Measurements from ENCODE around the gene SDC3. TPM values are rescaled to one million over a fixed set of nuclear protein-coding genes. Genes with fewer than 3 reads are reported as not detected.
A peak's percentile ranks its signal among the peaks of the same experiment; 100 is the strongest.
"Not testable (repeated sequence)": the region's sequence is repeated elsewhere in the genome, so short reads cannot be mapped to it uniquely, and the experiment has no call there.

SDC3 gene
- polyA plus RNA-seq, 1 donor from 2014 or later, result not detected

DNA sequence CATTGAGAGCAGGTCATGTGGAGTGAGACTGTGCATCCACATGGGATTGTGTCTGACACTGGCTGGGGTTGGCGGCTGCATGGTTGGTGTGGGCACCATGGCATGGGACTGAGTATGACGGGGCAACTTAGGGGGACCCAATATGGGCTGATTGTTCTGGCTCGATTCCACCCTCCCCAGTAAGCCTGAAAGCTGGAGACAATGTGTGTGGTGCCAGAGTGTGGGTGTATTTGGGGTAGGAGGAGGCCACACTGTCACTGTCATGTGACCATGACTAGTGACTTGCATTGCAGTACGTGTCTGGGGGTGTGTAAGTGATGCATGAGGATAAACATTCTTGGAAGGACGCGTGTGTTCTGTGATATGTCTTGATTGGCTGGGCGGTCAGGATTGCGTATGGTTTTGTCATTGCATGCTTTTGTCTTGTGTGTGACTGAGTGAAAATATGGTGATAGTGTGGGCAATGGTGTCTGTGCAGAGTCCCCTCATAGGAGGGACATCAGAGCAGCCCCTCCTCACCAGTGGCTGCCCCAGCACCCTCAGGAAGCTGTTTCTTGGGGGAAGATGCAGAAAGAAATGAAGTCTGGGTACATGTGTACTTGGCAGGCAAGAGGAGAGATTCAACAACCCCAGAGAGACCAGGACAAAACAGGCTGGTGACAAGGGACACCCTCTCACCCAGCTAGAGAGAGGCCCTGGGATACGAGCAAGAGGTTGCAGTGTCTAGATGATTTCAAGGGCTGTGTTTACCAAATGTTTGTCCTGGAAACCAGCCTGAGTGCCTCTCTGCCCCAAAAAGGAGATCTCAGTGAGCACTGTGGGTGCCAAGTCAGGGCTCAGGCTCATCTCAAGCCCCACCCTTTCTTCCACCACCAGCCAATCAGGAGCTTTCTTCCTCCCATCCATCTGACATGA, 36.3 kb downstream of the SDC3 start:
- H3K27ac Mint-ChIP-seq, result peak overlapping the region in 1 of 3 donors; percentile 80
- no peaks in the 10 kb centered on the region for H3K36me3 Mint-ChIP-seq
- peaks cover 0 to 4% (median 0%) of the 10 kb centered on the region in 3 donors for H3K9me3 Mint-ChIP-seq
- peaks cover 3 to 9% (median 5%) of the 10 kb centered on the region in 3 donors for H3K4me1 Mint-ChIP-seq
- H3K27me3 Mint-ChIP-seq, result peaks cover 31% of the 10 kb centered on the region
- H3K4me3 Mint-ChIP-seq, result peak overlapping the region in 1 of 4 donors; percentile 48

- Mint-ChIP-seq H3K27me3 (peaks cover 31% of the 10 kb centered on the region), H3K27ac (no peak overlapping the region), H3K4me3 (no peak overlapping the region), H3K4me1 (peaks cover 3 to 9% (median 5%) of the 10 kb centered on the region in 3 donors), H3K9me3 (peaks cover 0 to 4% (median 0%) of the 10 kb centered on the region in 3 donors), H3K36me3 (no peaks in the 10 kb centered on the region)
Measured at GRCh38 chr1:30871276-30871871, 37.2 kb downstream of the SDC3 start.

DNA sequence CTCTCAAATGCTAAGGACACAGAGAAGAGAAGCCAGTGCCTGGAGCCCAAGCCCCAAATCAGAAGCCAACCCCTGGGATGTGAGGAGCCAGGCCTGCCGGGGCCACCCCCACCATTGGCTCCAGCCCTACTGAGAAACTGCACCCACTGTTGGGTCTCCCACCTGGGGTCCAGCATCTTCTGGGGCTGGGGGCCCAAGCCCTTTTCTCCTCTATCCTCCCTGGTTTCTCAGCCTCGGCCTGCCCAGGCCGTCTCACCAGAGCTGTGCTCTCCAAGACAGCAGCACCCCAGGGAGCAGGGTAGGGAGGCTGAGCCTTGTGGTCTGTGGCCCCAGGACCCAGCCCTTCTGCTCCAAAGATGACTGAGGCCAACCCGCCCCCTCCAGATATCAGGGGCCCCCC, 37.9 kb downstream of the SDC3 start:
- no peak overlapping the region for H3K4me3 Mint-ChIP-seq
- H3K27me3 Mint-ChIP-seq, result peaks cover 31% of the 10 kb centered on the region
- peaks cover 3 to 9% (median 5%) of the 10 kb centered on the region in 3 donors for H3K4me1 Mint-ChIP-seq
- peaks cover 0 to 4% (median 0%) of the 10 kb centered on the region in 3 donors for H3K9me3 Mint-ChIP-seq
- H3K27ac Mint-ChIP-seq, result no peak overlapping the region
- no peaks in the 10 kb centered on the region for H3K36me3 Mint-ChIP-seq

- Mint-ChIP-seq H3K4me3 (no peak overlapping the region), H3K36me3 (no peaks in the 10 kb centered on the region), H3K27me3 (peaks cover 35% of the 10 kb centered on the region), H3K27ac (no peak overlapping the region), H3K4me1 (peaks cover 3 to 9% (median 5%) of the 10 kb centered on the region in 3 donors), H3K9me3 (peaks cover 0 to 4% (median 0%) of the 10 kb centered on the region in 3 donors)
Measured at GRCh38 chr1:30870035-30870434, 38.5 kb downstream of the SDC3 start.

GRCh38 chr1:30868833-30869435, 39.6 kb downstream of the SDC3 start:
- Mint-ChIP-seq H3K9me3 (peaks cover 0 to 4% (median 0%) of the 10 kb centered on the region in 3 donors), H3K36me3 (no peaks in the 10 kb centered on the region), H3K4me1 (peaks cover 3 to 9% (median 9%) of the 10 kb centered on the region in 3 donors), H3K4me3 (peak overlapping the region in 2 of 4 donors; percentile 67 to 69), H3K27me3 (peaks cover 40% of the 10 kb centered on the region), H3K27ac (peak overlapping the region in 1 of 3 donors; percentile 76)

GRCh38 chr1:30868057-30868456, 40.5 kb downstream of the SDC3 start:
- H3K27me3 Mint-ChIP-seq, result peaks cover 37% of the 10 kb centered on the region

DNA sequence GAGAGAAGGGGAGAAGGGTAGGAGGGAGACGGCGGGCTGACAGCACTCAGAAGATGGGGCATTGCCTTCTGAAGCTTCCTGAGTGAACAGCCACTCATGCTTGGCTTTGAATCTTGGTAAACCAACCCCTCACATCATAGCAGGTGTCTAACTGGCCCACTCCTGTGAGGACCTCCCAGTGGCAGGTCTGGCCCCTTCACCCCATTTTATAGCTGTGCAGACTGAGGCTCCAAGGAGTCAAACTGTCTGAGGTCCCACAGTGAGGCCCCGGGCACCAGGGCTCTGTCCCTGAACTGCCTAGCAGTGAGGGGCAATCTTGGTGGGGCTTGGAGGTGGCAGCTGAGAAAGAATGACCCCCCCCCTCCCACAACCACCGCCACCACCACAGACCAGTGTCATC, 41.0 kb downstream of the SDC3 start:
- Mint-ChIP-seq H3K27me3 (peaks cover 37% of the 10 kb centered on the region), H3K4me3 (no peak overlapping the region), H3K27ac (no peak overlapping the region), H3K36me3 (no peaks in the 10 kb centered on the region), H3K9me3 (peaks cover 0 to 4% (median 0%) of the 10 kb centered on the region in 3 donors), H3K4me1 (peaks cover 3 to 10% (median 5%) of the 10 kb centered on the region in 3 donors)

More at GRCh38 chr1:30868057-30868456, 40.5 kb downstream of the SDC3 start:
- not testable (repeated sequence) for H3K27ac Mint-ChIP-seq, H3K9me3 Mint-ChIP-seq, H3K4me1 Mint-ChIP-seq, H3K36me3 Mint-ChIP-seq, H3K4me3 Mint-ChIP-seq

DNA sequence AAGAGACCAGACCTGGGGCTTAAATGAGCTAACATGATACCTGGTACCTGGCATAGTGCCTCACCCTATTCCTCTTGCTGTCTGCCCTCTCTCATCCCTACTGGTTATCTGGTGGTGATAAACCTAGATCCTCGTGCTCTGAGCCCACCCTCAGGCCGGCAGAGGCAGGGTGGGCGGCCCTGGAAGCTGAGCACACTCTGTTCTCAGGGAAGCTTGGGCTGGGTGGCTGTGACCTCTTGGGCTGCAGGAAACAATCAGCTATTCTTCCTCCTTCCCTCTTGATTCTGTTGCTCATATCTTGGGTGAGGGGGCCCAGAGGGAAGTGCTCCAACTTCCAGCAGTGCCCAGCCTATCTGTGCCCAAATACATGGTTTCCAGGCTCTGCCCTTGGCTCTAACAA, 42.0 kb downstream of the SDC3 start:
- Mint-ChIP-seq H3K4me3 (no peak overlapping the region), H3K27me3 (peaks cover 33% of the 10 kb centered on the region), H3K27ac (no peak overlapping the region), H3K9me3 (peaks cover 0 to 2% (median 0%) of the 10 kb centered on the region in 3 donors), H3K36me3 (no peaks in the 10 kb centered on the region), H3K4me1 (peaks cover 3 to 10% (median 5%) of the 10 kb centered on the region in 3 donors)

DNA sequence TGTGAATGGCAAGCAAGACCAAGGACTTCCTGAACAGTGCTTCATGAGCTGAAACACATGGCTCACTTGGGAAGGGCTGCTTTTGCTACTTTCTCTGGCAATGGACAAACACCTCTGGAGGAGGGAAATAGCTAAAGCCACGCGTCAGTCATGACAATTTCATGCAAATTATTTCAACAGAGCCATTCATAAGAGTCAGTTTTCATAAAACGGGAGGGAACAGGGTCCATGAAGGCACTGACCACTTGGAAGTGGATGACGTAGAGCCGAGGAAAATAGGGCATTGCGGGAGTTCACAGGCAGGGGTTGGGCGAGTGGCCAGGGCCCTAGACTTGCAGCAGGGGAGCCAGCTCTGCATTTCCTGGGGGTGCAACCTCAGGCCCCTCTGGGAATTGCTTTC, 43.9 kb downstream of the SDC3 start:
- no peak overlapping the region for H3K27ac Mint-ChIP-seq
- no peak overlapping the region for H3K4me3 Mint-ChIP-seq
- peaks cover 3 to 10% (median 5%) of the 10 kb centered on the region in 3 donors for H3K4me1 Mint-ChIP-seq
- peaks cover 0 to 2% (median 0%) of the 10 kb centered on the region in 3 donors for H3K9me3 Mint-ChIP-seq
- peaks cover 40% of the 10 kb centered on the region for H3K27me3 Mint-ChIP-seq
- H3K36me3 Mint-ChIP-seq, result no peaks in the 10 kb centered on the region

- Mint-ChIP-seq H3K27ac (peak overlapping the region in 2 of 3 donors; percentile 3 to 24), H3K36me3 (no peaks in the 10 kb centered on the region), H3K4me1 (peaks cover 0 to 6% (median under 1%) of the 10 kb centered on the region in 3 donors), H3K9me3 (no peaks in the 10 kb centered on the region), H3K27me3 (peaks cover 44% of the 10 kb centered on the region), H3K4me3 (no peak overlapping the region)
Measured at GRCh38 chr1:30863858-30864604, 44.5 kb downstream of the SDC3 start.

- H3K9me3 Mint-ChIP-seq, result no peaks in the 10 kb centered on the region
- H3K27ac Mint-ChIP-seq, result no peak overlapping the region
- H3K36me3 Mint-ChIP-seq, result peaks cover 1% of the 10 kb centered on the region
- peaks cover 0 to 5% (median 3%) of the 10 kb centered on the region in 3 donors for H3K4me1 Mint-ChIP-seq
- H3K27me3 Mint-ChIP-seq, result peaks cover 38% of the 10 kb centered on the region
- H3K4me3 Mint-ChIP-seq, result no peak overlapping the region
Measured at GRCh38 chr1:30860320-30860652, 48.3 kb downstream of the SDC3 start.

- H3K27ac Mint-ChIP-seq, result no peak overlapping the region
- H3K27me3 Mint-ChIP-seq, result peaks cover 36% of the 10 kb centered on the region
- no peaks in the 10 kb centered on the region for H3K9me3 Mint-ChIP-seq
- H3K4me3 Mint-ChIP-seq, result no peak overlapping the region
- H3K4me1 Mint-ChIP-seq, result peaks cover 0 to 6% (median 2%) of the 10 kb centered on the region in 3 donors
- peaks cover 1% of the 10 kb centered on the region for H3K36me3 Mint-ChIP-seq
Measured at GRCh38 chr1:30857964-30858363, 50.6 kb downstream of the SDC3 start.

- Mint-ChIP-seq H3K4me1 (peaks cover 0 to 6% (median 2%) of the 10 kb centered on the region in 3 donors), H3K4me3 (no peak overlapping the region), H3K36me3 (peaks cover 1% of the 10 kb centered on the region), H3K27me3 (peaks cover 38% of the 10 kb centered on the region), H3K27ac (no peak overlapping the region), H3K9me3 (no peaks in the 10 kb centered on the region)
Measured at GRCh38 chr1:30857062-30857461, 51.5 kb downstream of the SDC3 start.

GRCh38 chr1:30856260-30856790, 52.2 kb downstream of the SDC3 start:
- Mint-ChIP-seq H3K27ac (no peak overlapping the region), H3K4me1 (peaks cover 0 to 6% (median 2%) of the 10 kb centered on the region in 3 donors), H3K9me3 (no peaks in the 10 kb centered on the region), H3K36me3 (peaks cover 1% of the 10 kb centered on the region), H3K27me3 (peaks cover 38% of the 10 kb centered on the region), H3K4me3 (no peak overlapping the region)

Data from IgD-negative memory B cell (primary cell).